Epithelial cell of prostate (primary cell): ENCODE results near the gene PCNX2.

Source experiments
- DNase-seq: peaks from one replicate; pipeline ENCODE4 v3.0.0-alpha.2; 2011; ENCODE audit warnings: low read depth, low spot score
- H3K27ac ChIP-seq: fragments of 450-650 bp; 2 replicates; pipeline ENCODE4 v1.5.1; 2017; ENCODE audit warnings: mild to moderate bottlenecking

Gene PCNX2

DNA sequence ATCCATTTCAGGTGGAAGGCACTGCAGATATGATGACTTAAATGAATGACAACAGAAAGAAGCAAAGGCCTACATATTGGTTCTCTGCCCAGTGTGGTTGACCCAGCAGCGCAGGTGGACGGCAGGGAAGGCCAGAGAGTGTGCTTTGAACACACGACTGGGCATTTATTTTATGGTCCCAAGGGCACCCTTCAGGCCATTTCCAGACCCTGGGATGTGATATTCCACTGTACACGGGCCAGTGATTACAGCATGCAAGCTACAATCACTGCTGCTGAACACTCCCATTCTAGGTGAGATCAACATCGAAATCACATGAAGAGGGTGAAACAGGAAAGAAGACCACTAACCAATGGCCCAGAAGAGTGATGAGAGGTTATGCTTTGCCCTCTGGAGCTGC, 33.8 kb downstream of the PCNX2 start:
- H3K27ac ChIP-seq: peak overlapping the region; percentile 6
- DNase-seq: no peak

DNA sequence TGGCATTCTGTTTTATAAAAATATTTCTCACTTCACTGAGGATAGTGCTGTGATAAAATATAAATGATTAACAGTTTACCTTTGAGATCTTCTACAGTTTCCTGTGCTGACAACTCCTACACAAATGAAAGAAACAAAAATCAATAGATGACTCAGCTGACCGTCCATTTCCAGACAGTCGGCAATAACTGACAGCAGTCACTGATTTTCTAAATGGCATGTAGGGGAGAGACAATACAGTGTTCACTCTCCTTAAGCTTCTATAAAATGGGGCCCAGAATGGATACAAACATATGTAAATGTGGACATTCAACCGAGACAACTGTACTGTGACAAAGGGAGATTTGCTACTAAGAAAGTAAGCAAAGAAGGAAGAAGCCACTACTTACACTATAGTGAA, 34.3 kb downstream of the PCNX2 start:
- H3K27ac ChIP-seq: peak overlapping the region; percentile 6
- no peak for DNase-seq

DNA sequence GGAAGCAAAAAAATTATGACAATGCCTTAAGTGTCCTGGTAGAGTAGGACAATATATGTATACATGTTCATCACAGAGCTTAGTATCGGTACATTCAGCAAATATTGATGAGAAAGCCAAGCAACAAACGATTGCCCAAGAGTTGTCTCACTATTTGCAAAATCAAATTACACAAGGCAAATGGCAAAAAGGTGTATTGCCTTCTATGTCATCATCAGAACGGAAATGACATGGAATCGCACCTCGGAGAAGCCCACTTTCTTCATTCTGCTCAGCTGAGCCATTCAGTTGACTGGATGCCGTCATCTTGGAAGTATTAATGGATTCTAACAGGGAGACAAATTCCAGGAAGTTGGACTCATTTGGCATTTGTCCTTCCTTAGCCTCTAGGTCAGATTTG, 37.7 kb downstream of the PCNX2 start:
- H3K27ac ChIP-seq: no peak overlapping the region
- DNase-seq: no peak

DNA sequence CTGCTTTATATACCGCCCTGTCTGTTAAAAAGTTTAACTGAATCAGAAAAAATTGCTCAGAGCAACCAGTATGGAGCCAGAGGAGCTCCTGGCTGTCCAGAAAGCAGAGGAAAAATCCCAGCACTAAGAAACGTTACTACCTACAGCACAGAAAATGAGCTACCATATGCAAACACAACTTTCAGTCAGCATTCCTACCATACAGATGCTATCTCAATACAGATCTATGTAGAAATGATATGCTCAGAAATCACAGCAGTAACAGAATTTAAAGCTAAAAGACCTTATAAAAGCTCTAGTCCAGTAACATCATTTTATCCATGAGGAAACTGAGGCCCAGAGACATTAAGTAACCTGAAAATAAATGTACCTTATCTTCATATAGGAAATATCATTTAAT, 38.7 kb downstream of the PCNX2 start:
- no peak overlapping the region for H3K27ac ChIP-seq
- no peak for DNase-seq

DNA sequence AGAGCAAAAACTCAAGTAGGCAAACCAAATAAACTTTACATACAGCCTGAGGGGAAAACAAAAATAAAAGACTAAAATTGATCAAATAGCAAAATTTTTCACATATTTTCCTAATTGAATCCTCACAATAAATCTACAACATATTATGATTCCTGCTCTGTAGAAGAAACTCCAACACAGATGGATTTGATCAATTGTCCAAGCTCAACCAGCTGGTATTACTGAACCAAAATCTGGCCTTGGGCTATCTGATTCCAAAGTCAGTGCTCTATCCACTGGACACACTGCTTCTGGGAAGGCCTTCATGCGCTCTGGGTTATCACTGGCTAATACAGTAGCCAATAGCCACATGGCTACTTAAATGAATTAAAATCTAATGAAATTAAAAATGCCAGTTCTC, 39.3 kb downstream of the PCNX2 start:
- no peak overlapping the region for H3K27ac ChIP-seq
- DNase-seq: no peak

DNA sequence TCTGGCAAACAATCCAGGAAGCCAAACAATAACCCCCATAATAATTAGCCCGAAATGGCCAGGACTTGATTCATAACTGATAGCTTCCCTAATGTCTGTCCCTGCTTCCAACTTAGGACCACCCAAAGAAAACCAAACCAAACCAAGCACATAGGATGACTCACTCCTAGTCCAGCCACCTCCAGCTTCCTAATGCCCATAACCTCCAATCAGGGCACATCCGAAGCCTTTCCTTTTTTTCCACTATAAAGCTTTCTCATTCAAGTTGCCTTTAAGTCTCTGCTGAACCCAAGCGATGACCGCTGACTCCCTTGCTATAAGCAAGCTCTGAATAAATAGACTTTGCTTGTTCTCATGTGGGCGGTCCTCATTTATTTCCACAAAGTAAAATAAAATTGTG, 40.4 kb downstream of the PCNX2 start:
- H3K27ac ChIP-seq: no peak overlapping the region
- no peak for DNase-seq

DNA sequence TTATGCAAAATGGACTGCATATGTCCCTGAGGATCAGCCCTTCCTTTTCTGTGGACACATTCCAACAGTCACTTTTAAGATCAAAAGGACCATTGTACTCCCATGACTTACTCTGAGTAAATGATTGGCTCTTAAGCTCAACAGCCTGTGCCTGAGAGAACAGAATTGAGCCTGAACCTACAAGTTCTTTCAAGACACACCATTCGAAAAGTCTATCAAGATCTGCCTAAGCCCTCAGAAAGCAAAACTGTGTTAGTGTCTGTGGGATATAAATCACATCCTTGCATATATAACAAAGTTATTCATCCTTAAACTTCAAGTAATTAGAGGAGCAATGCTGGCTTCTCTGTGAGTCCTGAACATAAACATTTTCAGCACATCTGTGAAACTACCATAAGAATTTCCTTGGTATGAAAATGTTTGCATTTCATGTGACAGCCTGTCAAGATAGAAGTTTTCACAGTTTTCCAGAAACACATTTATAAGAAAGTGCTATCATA, 41.6 kb downstream of the PCNX2 start:
- H3K27ac ChIP-seq: no peak overlapping the region
- no peak for DNase-seq

DNA sequence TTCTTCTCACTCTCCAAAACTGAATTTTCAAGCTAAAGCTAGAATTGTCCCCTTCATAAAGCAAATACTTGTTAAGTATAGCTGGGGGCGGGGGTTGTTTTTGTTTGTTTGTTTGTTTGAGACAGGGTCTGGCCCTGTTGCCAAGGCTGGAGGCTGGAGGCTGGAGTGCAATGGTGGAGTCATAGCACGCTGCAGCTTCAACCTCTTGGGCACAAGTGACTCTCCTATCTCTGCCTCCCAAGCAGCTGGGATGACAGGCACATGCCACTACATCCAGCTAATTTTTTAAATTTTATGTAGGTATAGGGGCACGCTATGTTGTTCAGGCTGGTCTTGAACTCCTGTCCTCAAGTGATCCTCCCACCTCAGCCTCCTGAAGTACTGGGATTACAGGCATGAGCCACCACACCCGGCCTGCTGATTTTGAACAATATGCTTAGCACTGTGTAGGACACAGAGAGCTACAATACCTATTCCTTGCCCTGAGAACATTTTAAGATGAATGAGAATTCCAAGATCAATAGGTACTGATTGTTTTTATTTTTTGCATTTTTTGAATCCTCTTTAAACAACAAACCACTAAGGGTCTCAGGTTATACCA, 42.2 kb downstream of the PCNX2 start:
- no peak for DNase-seq
- no peak overlapping the region for H3K27ac ChIP-seq

DNA sequence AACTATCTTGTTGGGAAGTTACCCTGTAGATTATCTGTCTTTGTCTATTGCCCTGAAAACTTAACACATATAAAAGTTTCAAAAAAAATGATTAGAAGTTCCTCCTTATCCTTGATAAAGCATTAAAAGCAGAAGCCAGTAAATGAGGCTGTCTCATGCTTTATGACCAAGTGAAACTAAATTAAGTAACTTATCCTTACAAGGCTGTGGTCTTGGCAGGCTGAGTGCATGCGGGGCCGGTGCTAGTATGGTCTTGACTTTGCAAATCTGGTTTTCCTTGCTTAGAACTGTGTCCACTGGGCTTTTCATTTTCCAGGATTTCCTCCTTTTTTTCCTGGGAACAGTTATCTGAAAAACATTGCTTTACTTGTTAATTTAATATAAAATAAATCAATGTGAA, 43.1 kb downstream of the PCNX2 start:
- DNase-seq: no peak
- no peak overlapping the region for H3K27ac ChIP-seq

DNA sequence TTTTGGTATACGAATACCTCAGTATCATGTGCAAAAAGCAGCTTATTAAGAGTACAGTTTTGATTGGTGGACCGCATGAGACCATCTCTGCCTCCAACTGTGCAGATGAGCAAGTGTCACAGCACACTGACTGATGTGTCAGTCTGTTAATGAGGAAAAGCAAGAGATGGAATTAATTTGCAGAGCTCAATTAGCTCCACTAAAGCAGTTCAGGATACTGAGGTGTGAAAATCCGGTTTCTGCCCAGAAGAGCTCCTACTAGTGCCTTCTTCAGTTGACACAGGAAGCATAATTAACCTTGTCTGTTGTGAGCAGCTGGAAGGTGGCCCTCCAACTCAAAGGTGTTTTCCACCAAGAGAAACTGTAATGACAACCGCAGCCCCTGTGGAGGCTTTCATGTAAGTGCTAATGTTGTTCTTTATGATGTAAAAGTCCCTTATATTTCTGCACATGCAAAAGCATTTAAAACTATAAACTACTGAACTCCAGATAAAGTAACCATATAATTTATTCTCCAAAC, 44.3 kb downstream of the PCNX2 start:
- no peak overlapping the region for H3K27ac ChIP-seq
- no peak for DNase-seq

DNA sequence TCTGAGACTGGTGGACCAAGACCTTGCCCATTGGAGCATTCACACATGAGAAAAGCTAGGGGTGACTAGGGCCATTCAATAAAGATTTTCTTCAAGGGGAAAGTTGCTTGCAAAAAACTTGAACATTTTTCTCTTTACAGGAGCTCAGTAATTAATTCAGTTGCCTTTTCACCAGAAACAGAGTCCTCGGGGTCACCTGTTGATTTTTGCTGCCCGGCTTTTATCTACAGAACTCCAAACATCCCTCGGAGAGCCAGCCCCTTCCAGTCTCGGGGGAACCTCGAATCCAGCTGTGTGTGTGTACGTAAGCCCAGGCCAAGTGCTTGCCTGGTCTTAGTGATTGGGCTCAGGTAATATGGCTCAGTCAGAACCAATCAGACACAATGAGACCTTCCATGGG, 47.5 kb downstream of the PCNX2 start:
- no peak for DNase-seq
- no peak overlapping the region for H3K27ac ChIP-seq

DNA sequence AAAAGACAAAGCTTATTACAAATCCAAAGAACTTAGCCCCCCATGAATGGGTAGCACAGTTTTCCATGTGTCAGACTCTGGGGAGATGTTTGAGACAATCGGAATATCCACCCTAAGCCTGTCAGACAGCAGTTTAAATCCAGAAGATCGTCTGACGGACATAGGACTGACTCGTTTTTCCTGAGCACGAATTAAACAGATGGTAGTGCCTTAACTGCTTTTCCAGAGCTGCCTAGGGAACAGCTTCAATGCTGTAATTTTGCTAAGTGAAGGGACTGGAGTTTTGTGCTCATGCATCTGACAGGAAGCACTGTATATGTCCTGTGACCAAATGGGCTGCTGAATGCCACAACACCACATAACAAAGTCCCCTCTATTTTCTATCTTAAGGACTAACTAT, 48.6 kb downstream of the PCNX2 start:
- no peak overlapping the region for H3K27ac ChIP-seq
- DNase-seq: no peak

DNA sequence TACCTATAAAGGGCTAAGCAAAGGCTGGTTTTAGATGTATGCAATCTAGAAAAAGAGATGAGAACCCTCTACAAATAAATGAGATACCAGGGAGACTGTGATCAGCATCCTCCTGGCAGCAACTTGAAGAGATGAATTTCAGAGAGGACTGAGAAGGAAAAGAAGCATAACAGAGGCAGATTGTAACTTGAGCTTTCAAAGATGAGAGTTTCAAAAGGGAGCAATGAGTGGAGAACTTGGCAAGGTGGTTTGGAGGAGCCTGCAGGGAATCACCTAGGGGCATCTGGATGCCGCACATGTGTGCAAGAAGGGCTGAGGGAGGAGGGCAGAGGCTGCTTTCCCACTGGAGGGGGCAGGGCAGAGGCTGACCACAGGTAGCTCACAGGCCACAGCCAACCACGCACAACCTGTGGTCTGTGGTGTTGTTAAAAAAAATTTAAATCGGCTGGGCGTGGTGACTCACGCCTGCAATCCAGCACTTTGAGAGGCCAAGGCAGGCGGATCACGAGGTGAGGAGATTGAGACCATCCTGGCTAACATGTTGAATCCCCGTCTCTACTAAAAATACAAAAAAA, 50.2 kb downstream of the PCNX2 start:
- H3K27ac ChIP-seq: no peak overlapping the region
- DNase-seq: no peak

DNA sequence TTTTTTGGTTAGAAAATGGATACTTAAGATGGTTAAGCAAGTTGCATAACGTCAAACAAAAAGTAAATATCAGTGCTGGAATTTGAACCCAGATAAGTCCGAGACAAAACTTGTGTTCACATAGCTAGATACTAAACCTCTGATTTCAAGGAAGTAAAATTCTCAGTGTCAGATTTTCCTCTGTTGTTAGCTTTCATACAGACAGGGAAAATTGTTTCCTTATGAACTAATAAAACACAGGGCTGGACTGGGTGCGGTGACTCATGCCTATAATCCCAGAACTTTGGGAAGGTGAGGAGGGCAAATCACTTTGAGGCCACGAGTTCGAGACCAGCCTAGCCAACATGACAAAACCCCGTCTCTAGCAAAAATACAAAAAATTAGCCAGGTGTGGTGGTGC, 51.3 kb downstream of the PCNX2 start:
- no peak for DNase-seq
- no peak overlapping the region for H3K27ac ChIP-seq

DNA sequence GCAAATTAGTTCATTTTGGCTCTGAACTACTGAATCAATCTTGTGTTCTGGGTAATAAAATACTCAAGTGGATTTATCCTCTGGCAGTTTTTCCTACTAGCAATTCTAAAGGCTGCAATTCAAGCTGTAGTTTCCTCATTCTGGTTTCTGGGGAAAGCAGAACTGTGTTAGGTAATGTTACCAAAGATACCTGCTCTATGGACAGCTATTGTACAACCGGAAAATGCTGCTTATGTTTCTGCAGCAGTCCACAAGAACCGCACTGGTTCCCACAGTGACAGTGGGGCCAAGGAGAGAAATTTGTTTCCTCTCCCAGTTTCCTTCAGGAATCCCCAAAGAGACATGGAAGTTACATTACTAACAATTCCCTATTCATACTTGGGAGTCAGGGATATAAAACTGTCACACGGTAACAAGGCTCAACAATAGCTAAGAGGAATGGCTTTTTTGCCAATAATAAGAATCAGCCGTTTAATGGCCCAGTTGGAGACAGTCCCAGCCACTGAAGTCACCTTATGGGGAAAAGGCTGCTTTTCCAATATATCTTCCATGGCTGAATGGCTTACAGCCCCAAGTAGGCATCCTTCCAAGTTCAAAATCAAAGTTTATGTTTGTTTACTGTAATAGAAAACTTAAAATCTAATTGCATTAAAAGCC, 52.6 kb downstream of the PCNX2 start:
- no peak for DNase-seq
- H3K27ac ChIP-seq: no peak overlapping the region

DNA sequence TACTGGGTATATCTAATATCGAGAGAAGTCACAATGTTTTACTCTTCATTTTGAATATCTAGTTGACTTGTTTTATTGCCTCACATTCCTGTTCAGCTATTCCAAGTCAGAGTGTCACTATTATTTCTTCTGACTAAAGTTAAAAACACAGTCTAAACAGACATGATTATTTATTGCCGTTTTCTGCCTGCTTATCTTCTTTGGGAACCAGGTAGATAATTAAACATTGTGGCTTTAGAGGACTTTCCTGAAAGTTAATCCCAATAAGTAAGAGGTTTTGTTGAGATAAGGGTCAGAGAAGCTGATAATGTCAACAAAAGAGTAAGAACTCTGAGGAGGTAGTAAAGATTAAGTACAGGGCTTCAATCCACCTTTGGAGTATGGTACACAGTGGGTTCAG, 53.8 kb downstream of the PCNX2 start:
- DNase-seq: no peak

DNA sequence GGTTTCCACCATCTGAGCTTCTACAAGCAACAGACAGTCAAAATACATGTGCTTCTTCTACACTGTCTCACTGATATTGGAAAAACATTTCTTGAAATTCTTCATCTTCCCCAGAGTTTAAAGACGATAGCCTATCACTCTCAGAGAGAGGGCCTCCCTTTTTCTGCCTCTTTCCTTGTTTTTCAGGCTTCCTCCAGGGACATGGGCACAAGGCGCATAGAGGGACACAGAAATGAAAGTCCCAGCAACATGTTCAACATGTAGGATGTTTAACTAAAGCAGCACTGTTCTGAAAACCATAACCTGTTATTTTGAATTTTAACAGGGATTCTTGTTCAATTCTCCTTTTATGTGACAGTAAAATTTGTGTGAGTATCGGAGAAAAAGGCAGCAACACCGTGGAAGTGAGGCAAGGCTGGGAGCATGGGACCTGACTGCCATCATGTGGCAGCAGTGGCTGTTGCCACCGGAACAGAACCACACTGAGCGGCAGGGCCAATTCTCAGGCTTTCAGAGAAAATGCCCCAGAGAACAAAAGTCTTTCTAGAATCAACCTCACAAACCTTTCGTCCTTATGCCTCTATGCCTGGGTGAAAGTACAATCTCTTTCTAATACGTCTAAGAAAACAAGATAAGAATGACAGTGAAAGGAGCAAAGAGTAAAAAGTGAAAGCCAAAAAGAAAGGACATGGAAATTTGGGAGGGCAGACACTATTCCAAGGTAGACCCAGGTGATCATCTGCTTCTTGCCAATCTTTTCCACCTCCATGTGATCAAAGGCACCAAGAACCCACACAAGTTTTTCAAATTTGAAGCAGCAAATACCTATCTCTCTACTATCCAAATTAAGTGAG, 54.5 kb downstream of the PCNX2 start:
- H3K27ac ChIP-seq: no peak overlapping the region
- no peak for DNase-seq

More for the DNA sequence above, 53.8 kb downstream of the PCNX2 start:
- H3K27ac ChIP-seq: no peak overlapping the region

DNA sequence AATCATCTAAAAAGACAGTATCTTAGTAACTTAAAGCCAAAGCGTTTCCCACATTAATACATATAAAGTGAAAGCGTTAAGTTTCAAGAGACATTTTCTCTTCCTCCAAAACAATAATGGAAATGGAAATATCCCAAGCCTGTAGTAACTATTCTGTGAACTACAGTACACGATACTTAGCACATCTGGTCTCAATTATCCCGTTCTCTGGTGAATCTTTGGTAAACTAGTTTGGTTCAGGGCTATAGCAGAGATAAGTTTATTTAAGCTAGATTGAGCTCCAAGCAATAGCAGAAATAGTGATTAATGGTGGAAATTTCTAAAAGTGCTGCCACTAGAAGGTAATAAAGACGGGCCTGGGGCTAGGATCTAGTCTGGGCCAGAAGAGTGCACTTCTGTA, 55.2 kb downstream of the PCNX2 start:
- no peak overlapping the region for H3K27ac ChIP-seq
- DNase-seq: no peak

DNA sequence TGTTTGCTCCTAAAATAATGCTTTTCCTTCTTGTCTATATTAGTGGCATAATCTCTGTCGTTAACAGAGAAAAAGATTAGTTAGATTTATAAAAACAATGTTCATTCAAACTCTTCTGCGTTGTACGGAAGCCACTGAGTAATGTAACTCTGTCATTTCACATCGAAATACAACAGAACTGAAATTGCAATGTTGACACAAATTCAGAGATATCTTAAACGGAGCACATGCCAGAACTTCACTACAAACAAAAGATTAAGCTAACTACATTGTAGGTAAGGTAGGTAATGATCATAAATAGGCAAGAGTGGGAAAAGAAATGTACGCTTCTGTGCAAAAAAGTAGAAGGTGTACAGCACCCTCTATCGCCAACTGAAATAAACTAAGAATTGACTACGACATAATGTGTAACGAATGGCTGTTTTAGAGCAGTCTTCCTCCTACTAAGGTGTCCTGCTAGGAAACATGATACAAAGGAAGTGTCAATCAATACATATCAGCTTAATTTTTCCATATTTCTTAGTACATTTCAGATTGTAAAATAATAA, 56.6 kb downstream of the PCNX2 start:
- DNase-seq: no peak
- no peak overlapping the region for H3K27ac ChIP-seq

DNA sequence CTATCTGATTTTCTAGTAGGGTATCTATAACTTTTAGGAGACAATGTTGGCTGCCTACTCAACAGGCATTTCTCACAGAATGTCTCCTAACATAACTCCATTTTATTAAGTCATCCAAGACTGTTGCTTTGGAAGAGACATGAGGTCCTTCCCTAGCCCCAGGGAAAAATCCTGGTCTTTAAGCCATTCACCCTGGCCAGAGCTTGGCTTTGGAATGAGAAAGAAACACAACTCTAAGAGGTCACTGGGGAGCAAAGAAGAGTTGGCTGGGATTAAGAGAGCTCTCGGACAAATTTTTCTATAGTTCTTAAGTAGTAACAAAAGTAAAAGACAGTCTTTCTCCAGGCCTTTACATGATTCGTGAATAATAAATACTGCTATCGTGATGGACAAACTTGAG, 57.9 kb downstream of the PCNX2 start:
- no peak for DNase-seq
- H3K27ac ChIP-seq: no peak overlapping the region
